Ovary (tissue), 9 donors: ENCODE results near the gene PRDM15. TPM values are rescaled to one million over a fixed set of nuclear protein-coding genes. Genes with fewer than 3 reads are reported as not detected.

ENCODE experiments used
- DNase-seq, 5 donors: peaks; one replicate each; pipeline ENCODE4 v3.0.0-alpha.2; 2019 to 2020
- H3K27ac ChIP-seq, 2 donors: fragments of 200-600 bp; one replicate each; pipeline versions ENCODE4 v1.5.1 to v1.8.0; 2019 to 2022
- H3K27me3 ChIP-seq: fragments of 200-600 bp; one replicate; pipeline ENCODE4 v1.8.0; 2022
- H3K36me3 ChIP-seq: fragments of 200-600 bp; sonication (generic); one replicate; pipeline ENCODE4 v1.5.1; 2019
- H3K4me1 ChIP-seq: one replicate; pipeline ENCODE4 v1.8.1; 2013; ENCODE audit warnings: mild to moderate bottlenecking, moderate library complexity; ENCODE audit not compliant: insufficient read depth
- H3K4me3 ChIP-seq: fragments of 200-600 bp; sonication (generic); one replicate; pipeline ENCODE4 v1.5.1; 2017
- H3K9me3 ChIP-seq, 2 donors: fragments of 200-600 bp in 1 of 2; sonication (generic) in 1 of 2; one replicate each; pipeline versions ENCODE4 v1.5.1 to v1.8.1; 2013 to 2019; ENCODE audit warnings: mild to moderate bottlenecking in 1 of 2, moderate library complexity in 1 of 2
- CTCF ChIP-seq, 3 donors: fragments of 450-650 bp in 2 of 3; fragments of 200-600 bp in 1 of 3; IDR thresholded peaks; one replicate each; pipeline versions ENCODE4 v1.5.1 to v1.8.0; 2016 to 2022; ENCODE audit warnings: antibody characterized with exemption in 3 of 3, mild to moderate bottlenecking in 1 of 3
- EP300 ChIP-seq: sonication (generic); formaldehyde crosslinking; IDR thresholded peaks from one replicate; pipeline ENCODE4 v1.6.1; 2017; ENCODE audit warnings: antibody characterized with exemption
- POLR2A ChIP-seq: fragments of 450-650 bp; IDR thresholded peaks from one replicate; pipeline ENCODE4 v1.6.1; 2017; ENCODE audit warnings: antibody characterized with exemption, mild to moderate bottlenecking, moderate library complexity
- WGBS, 3 donors: extraction: QIAGEN DNeasy Blood & Tissue Kit in 1 of 3; methylation state at CpG; one replicate each; pipeline versions ENCODE4 v1.1.5 to v1.1.7; 2013 to 2017; 5-methylcytosine and 5-hydroxymethylcytosine counted together
- intact Hi-C, 4 donors: fragments of 100-400 bp; cut with DNase I; formaldehyde crosslinking; loops; one replicate each; pipeline versions ENCODE4 v1.11.0 to v1.15.1; 2022 to 2023
- polyA plus RNA-seq, 2 donors: library from polyadenylated mRNA; stranded (reverse); fragments of 200-250 nt in 1 of 2; fragments of 350-450 nt in 1 of 2; fragmentation: Illumina TruSeq in 1 of 2; extraction: RNeasy Lipid Tissue Mini Kit (QIAGEN cat#74804) in 1 of 2; gene quantifications; one replicate each; pipeline ENCODE4 v1.2.3, GENCODE V29; 2013 to 2014
- total RNA-seq, 7 donors: library from RNA; depleted of rRNA in 2 of 7; stranded (reverse); fragments of >200 nt in 2 of 7; fragmentation: NEBNext Ultra II Directional in 3 of 7; extraction: Animal tissue kit (Norgen Biotek cat#: 25700) in 3 of 7; gene quantifications; one replicate each; pipeline versions ENCODE4 v1.1.0 to v1.2.4, GENCODE V29; 2016 to 2023
- donor health status: DM: no; HTN: no; CAD: no; lungs with moderate emphysema.
- donor health status: DM: no; HTN: no; CAD: no.
- donor health status: Bipolar disorder and iron deficiency.
- donor health status: DM: yes; HTN: yes; CAD: no.
- donor health status: DM: no; HTN: no; CAD: no.
- donor health status: DM: yes; HTN: yes; CAD: no.

Gene PRDM15
- total and polyA plus RNA-seq, 9 donors = 2.0 to 10.9 (median 5.9) TPM

GRCh38 chr21:41806773-41807172 is 72.4 kb downstream of the PRDM15 start:
- Histone ChIP-seq H3K4me3 (no peak overlapping the region), H3K9me3 (no peaks in the 10 kb centered on the region), H3K4me1 (peaks cover 4% of the 10 kb centered on the region), H3K36me3 (no peaks in the 10 kb centered on the region), H3K27ac (no peak overlapping the region), H3K27me3 (no peaks in the 10 kb centered on the region)
- intact Hi-C loops = no loop called here
- no peak for DNase-seq
- 97 to 98% (median 98%) methylated on average over 4 of the region's 4 CpGs for WGBS, 3 donors
- no peak for TF ChIP-seq CTCF (IDR thresholded peaks at IDR 0.05)
- TF ChIP-seq EP300 = no peak
- no peak for TF ChIP-seq POLR2A

GRCh38 chr21:41805643-41806042 is 73.5 kb downstream of the PRDM15 start:
- intact Hi-C loops = no loop called here
- Histone ChIP-seq H3K4me1 (peaks cover 4% of the 10 kb centered on the region), H3K27me3 (no peaks in the 10 kb centered on the region), H3K9me3 (no peaks in the 10 kb centered on the region), H3K27ac (no peak overlapping the region), H3K4me3 (no peak overlapping the region), H3K36me3 (no peaks in the 10 kb centered on the region)
- TF ChIP-seq EP300 (no peak), CTCF (IDR thresholded peaks at IDR 0.05) (no peak), POLR2A (no peak)
- no peak for DNase-seq
- WGBS, 3 donors = 95 to 99% (median 96%) methylated on average over 4 of the region's 4 CpGs

GRCh38 chr21:41805038-41805437 is 74.1 kb downstream of the PRDM15 start:
- WGBS, 3 donors = 75 to 81% (median 79%) methylated on average over 10 of the region's 10 CpGs
- no peaks in the 10 kb centered on the region for H3K36me3 ChIP-seq
- H3K4me1 ChIP-seq = peaks cover 4% of the 10 kb centered on the region
- no peak for DNase-seq
- intact Hi-C loops = no loop called here
- H3K27me3 ChIP-seq = no peaks in the 10 kb centered on the region
- H3K9me3 ChIP-seq = no peaks in the 10 kb centered on the region
- H3K4me3 ChIP-seq = no peak overlapping the region
- H3K27ac ChIP-seq = no peak overlapping the region
- no peak for TF ChIP-seq CTCF (IDR thresholded peaks at IDR 0.05)
- no peak for TF ChIP-seq EP300
- no peak for TF ChIP-seq POLR2A

- 95 to 96% (median 95%) methylated on average over 10 of the region's 10 CpGs for WGBS, 3 donors
- Histone ChIP-seq H3K9me3 (no peaks in the 10 kb centered on the region), H3K27me3 (no peaks in the 10 kb centered on the region), H3K36me3 (no peaks in the 10 kb centered on the region), H3K4me1 (peaks cover 4% of the 10 kb centered on the region), H3K4me3 (no peak overlapping the region), H3K27ac (no peak overlapping the region)
- TF ChIP-seq POLR2A (no peak), EP300 (no peak), CTCF (IDR thresholded peaks at IDR 0.05) (no peak)
- no peak for DNase-seq
- intact Hi-C loops = no loop called here
Observed at GRCh38 chr21:41804381-41804780, 74.8 kb downstream of the PRDM15 start.

GRCh38 chr21:41803316-41803715 is 75.8 kb downstream of the PRDM15 start:
- DNase-seq = no peak
- Histone ChIP-seq H3K4me3 (no peak overlapping the region), H3K36me3 (no peaks in the 10 kb centered on the region), H3K4me1 (peaks cover 4% of the 10 kb centered on the region), H3K27me3 (no peaks in the 10 kb centered on the region), H3K9me3 (no peaks in the 10 kb centered on the region), H3K27ac (no peak overlapping the region)
- WGBS, 3 donors = 77 to 88% (median 82%) methylated on average over 13 of the region's 13 CpGs
- TF ChIP-seq EP300 = no peak
- TF ChIP-seq POLR2A = no peak
- TF ChIP-seq CTCF (IDR thresholded peaks at IDR 0.05) = no peak
- intact Hi-C loops = no loop called here
